HL-60 (cell line): Measurements from ENCODE around the gene BAHCC1.

Experiments used
- GABPA ChIP-seq: IDR thresholded peaks from 2 replicates; pipeline ENCODE4 v1.6.1; 2012; ENCODE audit warnings: low read depth
- POLR2AphosphoS5 ChIP-seq: IDR thresholded peaks from 2 replicates; pipeline ENCODE4 v1.6.1; 2012; ENCODE audit warnings: low read depth
- SPI1 ChIP-seq: IDR thresholded peaks from 2 replicates; pipeline ENCODE4 v1.6.1; 2012; ENCODE audit warnings: low read depth, mild to moderate bottlenecking, borderline replicate concordance
- TF ChIP-seq, protein P1 (sequence below): IDR thresholded peaks from one replicate; pipeline ENCODE4 v1.5.1; 2011; ENCODE audit warnings: low read length, control low read depth, inconsistent platforms; ENCODE audit not compliant: insufficient read depth
- TF ChIP-seq, protein P2 (sequence below): IDR thresholded peaks from 2 replicates; pipeline ENCODE4 v1.6.1; 2012; ENCODE audit warnings: low read depth; ENCODE audit not compliant: insufficient replicate concordance

DNA sequence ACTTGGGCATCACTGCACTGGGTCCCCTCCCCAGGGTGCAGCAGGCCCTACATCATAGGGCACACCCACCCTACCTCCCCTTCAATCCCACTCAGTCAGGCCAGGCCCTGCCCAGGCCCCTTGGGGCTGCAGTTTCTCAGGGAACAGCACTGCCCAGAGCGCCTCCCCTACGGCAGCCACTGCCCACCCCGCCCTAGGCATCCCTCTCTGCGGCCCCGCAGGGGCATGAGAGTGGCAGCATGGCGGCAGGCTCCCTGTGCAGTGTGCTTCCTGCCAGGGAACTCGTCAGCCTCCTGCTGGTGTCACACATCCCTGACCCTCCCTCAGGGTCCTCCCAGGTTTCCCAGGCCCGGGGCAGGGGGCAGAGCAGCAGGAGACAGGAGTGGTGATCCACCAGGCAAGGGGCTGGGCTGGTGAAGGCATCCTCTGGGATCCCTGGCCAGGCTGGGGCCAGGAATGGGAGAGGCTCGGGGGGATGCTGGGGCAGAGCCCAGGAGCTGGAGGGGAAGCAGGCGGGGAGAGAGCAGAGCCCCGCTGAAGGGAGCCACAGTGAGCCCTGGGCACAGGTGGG lies 16.2 kb upstream of the BAHCC1 start:
- TF ChIP-seq, protein P1, sequence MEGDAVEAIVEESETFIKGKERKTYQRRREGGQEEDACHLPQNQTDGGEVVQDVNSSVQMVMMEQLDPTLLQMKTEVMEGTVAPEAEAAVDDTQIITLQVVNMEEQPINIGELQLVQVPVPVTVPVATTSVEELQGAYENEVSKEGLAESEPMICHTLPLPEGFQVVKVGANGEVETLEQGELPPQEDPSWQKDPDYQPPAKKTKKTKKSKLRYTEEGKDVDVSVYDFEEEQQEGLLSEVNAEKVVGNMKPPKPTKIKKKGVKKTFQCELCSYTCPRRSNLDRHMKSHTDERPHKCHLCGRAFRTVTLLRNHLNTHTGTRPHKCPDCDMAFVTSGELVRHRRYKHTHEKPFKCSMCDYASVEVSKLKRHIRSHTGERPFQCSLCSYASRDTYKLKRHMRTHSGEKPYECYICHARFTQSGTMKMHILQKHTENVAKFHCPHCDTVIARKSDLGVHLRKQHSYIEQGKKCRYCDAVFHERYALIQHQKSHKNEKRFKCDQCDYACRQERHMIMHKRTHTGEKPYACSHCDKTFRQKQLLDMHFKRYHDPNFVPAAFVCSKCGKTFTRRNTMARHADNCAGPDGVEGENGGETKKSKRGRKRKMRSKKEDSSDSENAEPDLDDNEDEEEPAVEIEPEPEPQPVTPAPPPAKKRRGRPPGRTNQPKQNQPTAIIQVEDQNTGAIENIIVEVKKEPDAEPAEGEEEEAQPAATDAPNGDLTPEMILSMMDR = no peak
- TF ChIP-seq POLR2AphosphoS5 (no peak), SPI1 (no peak), GABPA (no peak)
- TF ChIP-seq, protein P2, sequence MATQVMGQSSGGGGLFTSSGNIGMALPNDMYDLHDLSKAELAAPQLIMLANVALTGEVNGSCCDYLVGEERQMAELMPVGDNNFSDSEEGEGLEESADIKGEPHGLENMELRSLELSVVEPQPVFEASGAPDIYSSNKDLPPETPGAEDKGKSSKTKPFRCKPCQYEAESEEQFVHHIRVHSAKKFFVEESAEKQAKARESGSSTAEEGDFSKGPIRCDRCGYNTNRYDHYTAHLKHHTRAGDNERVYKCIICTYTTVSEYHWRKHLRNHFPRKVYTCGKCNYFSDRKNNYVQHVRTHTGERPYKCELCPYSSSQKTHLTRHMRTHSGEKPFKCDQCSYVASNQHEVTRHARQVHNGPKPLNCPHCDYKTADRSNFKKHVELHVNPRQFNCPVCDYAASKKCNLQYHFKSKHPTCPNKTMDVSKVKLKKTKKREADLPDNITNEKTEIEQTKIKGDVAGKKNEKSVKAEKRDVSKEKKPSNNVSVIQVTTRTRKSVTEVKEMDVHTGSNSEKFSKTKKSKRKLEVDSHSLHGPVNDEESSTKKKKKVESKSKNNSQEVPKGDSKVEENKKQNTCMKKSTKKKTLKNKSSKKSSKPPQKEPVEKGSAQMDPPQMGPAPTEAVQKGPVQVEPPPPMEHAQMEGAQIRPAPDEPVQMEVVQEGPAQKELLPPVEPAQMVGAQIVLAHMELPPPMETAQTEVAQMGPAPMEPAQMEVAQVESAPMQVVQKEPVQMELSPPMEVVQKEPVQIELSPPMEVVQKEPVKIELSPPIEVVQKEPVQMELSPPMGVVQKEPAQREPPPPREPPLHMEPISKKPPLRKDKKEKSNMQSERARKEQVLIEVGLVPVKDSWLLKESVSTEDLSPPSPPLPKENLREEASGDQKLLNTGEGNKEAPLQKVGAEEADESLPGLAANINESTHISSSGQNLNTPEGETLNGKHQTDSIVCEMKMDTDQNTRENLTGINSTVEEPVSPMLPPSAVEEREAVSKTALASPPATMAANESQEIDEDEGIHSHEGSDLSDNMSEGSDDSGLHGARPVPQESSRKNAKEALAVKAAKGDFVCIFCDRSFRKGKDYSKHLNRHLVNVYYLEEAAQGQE = no peak
